NB4 (cell line): ENCODE data around the gene PMF1.

Source experiments
- CTCF ChIP-seq: IDR thresholded peaks from one replicate; pipeline ENCODE4 v1.5.1; 2012; ENCODE audit warnings: low read depth, low read length
- MAX ChIP-seq: IDR thresholded peaks from 2 replicates; pipeline ENCODE4 v1.6.1; 2011; ENCODE audit warnings: low read depth, low read length
- POLR2A ChIP-seq: IDR thresholded peaks from 2 replicates; pipeline ENCODE4 v1.6.1; 2011; ENCODE audit warnings: mild to moderate bottlenecking; ENCODE audit not compliant: insufficient read length; ENCODE audit errors: extremely low read depth

- TF ChIP-seq CTCF: no peak
- TF ChIP-seq MAX: no peak
- no peak for TF ChIP-seq POLR2A
These were observed 28.6 kb downstream of the PMF1 start for GRCh38 chr1:156241311-156241811.
